ENCODE results near the gene BDP1. TPM values are rescaled to one million over a fixed set of nuclear protein-coding genes. Genes with fewer than 3 reads are reported as not detected.
"Not testable (repeated sequence)": the region's sequence is repeated elsewhere in the genome, so short reads cannot be mapped to it uniquely, and the experiment has no call there.

Gene BDP1, protein sequence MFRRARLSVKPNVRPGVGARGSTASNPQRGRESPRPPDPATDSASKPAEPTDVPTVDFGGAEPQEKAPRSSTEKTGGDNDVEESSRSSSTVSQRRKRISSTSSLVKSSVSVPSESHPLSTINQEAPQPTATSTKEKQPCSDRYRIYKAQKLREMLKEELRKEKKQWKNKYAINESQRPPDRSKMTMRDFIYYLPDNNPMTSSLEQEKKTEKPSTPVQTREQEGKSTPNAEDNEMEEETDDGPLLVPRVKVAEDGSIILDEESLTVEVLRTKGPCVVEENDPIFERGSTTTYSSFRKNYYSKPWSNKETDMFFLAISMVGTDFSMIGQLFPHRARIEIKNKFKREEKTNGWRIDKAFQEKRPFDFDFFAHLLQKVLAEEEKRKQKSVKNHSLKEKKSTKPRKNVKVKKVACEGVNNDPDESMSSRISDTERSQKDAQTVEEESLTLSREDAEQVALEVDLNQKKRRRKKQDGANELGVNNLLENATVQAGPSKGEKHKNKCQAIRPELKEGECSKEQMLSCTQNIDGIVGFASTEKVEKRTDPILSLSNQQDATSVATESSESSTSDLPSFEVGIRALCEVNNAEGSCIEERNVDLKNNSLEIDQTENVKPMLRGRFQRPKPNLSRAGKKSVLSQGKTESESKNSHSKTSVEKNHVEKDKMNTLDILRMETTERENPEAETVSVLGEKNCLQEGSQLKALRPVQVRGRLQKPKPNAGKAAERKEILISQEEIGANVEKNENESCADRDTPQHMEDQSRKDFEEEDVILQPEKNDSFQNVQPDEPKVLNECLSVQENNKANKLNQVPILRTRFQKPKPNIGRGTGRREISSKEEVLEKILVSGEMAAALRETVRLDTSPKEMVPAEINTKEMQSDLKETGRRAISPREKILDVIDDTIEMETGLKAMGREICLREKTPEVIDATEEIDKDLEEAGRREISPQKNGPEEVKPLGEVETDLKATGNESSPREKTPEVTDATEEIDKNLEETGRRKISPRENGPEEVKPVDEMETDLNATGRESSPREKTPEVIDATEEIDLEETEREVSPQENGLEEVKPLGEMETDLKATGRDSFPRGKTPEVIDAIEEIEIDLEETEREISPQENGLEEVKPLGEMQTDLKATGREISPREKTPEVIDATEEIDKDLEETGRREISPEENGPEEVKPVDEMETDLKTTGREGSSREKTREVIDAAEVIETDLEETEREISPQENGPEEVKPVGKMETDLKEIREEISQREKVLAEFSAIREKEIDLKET (N-terminal part only)
- total RNA-seq: 10 to 100 TPM; 37.0 to 38.3 (median 37.3) TPM

DNA sequence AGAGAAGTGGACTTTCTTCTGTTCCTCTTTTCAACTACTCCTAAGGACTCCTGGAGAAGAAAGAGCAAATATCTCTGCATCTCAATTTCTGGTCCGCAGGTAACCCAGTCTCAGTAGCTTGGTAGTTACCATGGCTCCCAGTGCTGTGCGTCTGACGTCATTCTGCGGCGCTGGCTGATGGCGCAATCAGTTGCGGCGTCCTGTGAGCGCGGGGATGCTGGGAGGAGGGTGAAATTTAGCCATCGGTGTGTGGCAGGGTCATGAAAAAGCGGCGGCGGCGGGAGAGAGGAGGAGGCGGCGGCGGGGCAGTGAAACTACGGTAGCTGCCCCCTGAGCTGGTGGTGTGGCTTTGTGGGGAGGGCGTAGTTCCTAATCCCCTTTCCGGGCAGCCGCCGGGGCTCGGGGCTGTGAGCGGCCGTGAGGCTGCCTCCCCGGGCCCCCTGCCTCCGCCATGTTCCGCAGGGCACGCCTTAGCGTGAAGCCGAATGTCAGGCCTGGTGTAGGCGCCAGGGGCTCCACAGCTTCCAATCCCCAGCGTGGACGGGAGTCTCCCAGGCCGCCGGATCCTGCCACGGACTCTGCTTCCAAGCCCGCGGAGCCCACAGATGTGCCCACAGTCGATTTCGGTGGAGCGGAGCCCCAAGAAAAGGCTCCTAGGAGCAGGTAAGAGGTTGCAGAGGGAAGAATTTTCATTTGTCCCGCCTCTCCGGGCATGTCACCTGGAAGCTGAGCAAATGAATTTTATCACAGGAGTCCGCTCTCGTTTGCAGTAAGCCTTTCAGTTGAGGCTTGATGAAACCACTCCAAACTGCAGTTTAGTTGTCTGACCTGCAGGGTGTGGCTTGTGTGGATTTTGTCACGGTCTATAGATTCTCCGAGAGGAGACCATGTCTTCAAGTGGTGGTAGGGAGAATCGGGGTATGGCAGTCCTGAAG lies at the start of gene BDP1:
BDP1 (plus strand) TSS at position 225 of the 935 bp plus-strand sequence; CDS start at position 452, 227 bp downstream.
- H3K4me3 Mint-ChIP-seq: peak within 1 kb of the TSS; percentile 96
- H3K27me3 Mint-ChIP-seq (ENCODE audit: low read depth): peaks cover 8% of the 10 kb centered on the region
- H3K4me1 Mint-ChIP-seq (ENCODE audit: low read depth): peaks cover 23% of the 10 kb centered on the region
- peak; percentile 98 for DNase-seq
- ATAC-seq: peak; percentile 91 to 95
- no peaks in the 10 kb centered on the region for H3K9me3 Mint-ChIP-seq
- peaks cover 11% of the 10 kb centered on the region for H3K36me3 Mint-ChIP-seq (ENCODE audit: insufficient read depth)

DNA sequence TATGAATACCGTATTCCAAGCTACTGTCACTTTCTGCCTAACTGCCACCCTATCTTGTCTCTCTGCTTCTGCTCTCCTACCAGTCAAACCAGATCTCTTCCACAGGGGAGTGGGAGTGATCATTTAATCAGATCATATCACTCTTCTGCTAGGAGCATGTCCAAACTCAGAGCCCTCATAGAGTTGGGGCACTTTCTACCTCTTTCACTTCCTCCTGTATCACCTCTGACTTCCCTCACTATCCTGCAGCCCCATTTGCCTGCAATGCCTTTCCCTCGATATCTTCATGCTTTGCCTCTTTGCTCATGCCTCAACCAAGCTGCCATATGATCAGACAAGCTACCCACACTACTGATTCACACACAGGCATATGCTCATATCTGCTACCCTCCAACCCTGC lies 45.4 kb upstream of the BDP1 start:
- ATAC-seq; H3K4me3 Mint-ChIP-seq; DNase-seq; H3K9me3 Mint-ChIP-seq; H3K4me1 Mint-ChIP-seq (ENCODE audit: low read depth); H3K36me3 Mint-ChIP-seq (ENCODE audit: insufficient read depth): not testable (repeated sequence)
- peaks cover 12% of the 10 kb centered on the region for H3K27me3 Mint-ChIP-seq (ENCODE audit: low read depth)

DNA sequence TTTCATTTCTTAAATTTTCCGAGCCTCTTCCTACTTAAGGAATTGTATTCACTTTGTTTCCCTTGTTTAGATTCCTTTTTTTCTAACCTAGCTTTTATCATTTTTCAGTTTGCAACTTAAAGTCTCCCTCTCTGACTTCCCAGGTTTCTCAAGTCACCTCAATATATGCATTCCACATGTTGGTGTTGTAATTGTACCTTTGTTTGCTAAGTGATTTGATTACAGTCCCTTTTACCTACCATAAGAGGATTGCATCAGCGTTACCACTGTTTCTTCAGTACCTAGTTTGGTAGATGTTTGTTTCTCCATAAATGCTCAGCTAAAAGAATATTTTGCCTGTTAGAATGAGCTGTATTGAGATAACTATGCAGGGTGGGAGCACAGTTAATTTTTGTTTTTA lies 39.8 kb upstream of the BDP1 start:
- not testable (repeated sequence) for DNase-seq; ATAC-seq; H3K9me3 Mint-ChIP-seq; H3K4me3 Mint-ChIP-seq; H3K36me3 Mint-ChIP-seq (ENCODE audit: insufficient read depth); H3K4me1 Mint-ChIP-seq (ENCODE audit: low read depth)
- peaks cover 24% of the 10 kb centered on the region for H3K27me3 Mint-ChIP-seq (ENCODE audit: low read depth)

DNA sequence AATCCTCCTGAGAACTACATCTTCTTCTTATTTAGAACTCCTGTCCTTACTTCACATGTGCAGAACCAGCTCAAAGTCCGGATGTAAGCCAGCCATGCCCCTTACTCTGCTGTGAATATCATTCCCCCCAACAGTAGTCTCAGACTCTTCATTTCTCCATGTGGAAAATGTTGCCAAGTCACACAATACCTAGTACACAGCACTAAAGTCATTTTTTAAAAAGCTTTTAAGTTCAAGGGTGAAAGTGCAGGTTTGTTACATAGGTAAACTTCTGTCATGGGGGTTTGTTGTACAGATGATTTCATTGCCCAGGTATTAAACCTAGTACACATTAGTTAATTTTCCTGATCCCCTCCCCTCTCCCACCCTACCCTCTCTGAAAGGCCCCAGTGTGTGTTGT lies 37.4 kb upstream of the BDP1 start:
- peaks cover 27% of the 10 kb centered on the region for H3K27me3 Mint-ChIP-seq (ENCODE audit: low read depth)
- DNase-seq; H3K9me3 Mint-ChIP-seq; ATAC-seq; H3K36me3 Mint-ChIP-seq (ENCODE audit: insufficient read depth); H3K4me3 Mint-ChIP-seq; H3K4me1 Mint-ChIP-seq (ENCODE audit: low read depth): not testable (repeated sequence)

DNA sequence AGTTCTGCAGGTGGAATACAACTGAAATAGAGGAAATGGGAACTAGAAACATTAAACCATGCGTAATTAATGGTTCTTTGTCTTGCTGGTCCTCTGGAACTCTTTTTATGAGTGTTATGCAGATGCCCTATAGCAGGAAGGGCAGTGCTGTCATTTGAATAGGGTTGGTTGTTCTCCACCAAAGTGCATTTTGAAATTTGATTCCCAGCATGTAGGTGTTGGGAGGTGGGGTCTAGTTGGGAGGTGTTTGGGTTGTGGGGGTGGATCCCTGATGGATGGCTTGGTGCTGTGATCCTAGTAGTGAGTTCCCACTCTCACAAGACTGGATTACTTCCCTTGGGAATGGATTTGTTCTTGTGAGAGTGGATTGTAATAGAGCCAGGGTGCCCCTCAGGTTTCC lies 34.2 kb upstream of the BDP1 start:
- not testable (repeated sequence) for H3K4me1 Mint-ChIP-seq (ENCODE audit: low read depth); H3K9me3 Mint-ChIP-seq; DNase-seq; H3K36me3 Mint-ChIP-seq (ENCODE audit: insufficient read depth); ATAC-seq; H3K4me3 Mint-ChIP-seq
- peaks cover 16% of the 10 kb centered on the region for H3K27me3 Mint-ChIP-seq (ENCODE audit: low read depth)

DNA sequence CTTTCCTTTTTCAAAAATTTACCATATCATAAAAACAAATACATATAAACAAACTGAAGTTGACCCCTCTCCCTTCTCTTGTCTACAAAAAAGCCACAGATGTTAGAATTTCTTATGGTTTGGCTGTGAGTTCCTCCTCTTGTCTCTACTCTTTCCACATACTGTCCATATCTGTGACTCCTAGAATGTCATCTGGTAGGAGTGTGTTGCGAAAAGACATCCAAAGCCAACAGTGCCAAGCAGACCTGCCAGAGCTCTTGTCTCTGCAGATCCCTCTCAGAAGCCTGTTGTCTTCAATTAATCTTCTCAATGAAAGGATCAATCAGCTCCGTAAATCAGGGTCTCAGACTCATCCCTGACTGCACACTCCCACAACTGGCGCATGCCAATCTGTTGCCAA lies 31.6 kb upstream of the BDP1 start:
- not testable (repeated sequence) for H3K27me3 Mint-ChIP-seq (ENCODE audit: low read depth); H3K4me1 Mint-ChIP-seq (ENCODE audit: low read depth); H3K36me3 Mint-ChIP-seq (ENCODE audit: insufficient read depth); H3K9me3 Mint-ChIP-seq; H3K4me3 Mint-ChIP-seq; DNase-seq; ATAC-seq

DNA sequence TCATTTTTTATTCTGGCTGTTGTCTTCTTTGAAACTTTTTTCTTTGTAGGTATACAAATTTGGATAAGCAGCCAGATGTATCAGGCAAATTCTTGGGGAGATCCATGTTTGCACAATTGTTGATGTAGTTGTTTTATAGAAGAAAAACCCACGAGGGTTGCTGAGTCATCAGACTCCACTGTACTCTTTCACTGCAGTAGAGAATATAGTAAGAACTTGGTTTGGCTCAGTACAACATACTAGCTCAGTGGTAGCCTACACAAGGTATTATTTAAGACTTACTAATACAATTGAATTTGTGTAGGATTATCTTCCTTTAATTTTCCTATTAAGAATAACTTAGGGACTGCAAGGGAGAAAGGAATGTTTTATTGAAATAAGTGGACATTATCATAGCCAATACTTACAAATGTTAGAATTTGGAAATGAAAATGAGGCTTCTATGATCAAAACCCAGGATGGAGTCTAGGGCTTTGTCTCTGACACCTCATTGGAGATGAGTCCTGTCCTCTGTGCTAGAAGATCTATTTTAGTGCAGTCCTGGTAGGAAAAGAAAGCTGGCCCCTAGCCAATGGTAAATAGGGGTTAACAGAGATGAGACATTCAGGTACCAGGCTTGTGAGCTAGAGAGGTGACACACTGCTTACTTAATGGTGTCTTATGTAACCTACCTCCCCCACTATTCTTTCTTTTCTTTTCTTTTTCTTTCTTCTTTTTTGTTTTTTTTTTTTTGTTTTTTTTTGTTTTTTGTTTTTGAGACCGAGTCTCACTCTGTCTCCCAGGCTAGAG lies 28.6 kb upstream of the BDP1 start:
- H3K4me1 Mint-ChIP-seq (ENCODE audit: low read depth); H3K27me3 Mint-ChIP-seq (ENCODE audit: low read depth); H3K9me3 Mint-ChIP-seq; H3K36me3 Mint-ChIP-seq (ENCODE audit: insufficient read depth); ATAC-seq; H3K4me3 Mint-ChIP-seq; DNase-seq: not testable (repeated sequence)

DNA sequence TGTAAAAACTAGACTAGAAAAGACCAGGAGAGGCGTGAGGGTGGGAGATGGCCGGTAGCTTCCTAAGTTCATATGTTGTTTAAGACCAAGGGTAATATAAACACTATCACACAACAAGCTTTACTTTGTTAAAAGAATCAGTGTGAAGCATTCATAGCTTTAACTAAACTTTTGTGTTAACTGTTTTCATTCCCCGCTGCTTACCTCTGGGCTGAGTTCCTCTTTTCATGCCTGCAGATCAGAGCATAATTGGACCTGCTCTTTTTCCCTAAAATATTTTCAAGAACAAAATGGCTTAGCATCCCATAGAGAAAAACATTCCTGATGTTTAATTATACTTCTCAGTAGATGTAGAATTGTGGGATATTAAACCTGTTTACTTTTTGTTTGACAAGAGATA lies 23.0 kb upstream of the BDP1 start:
- not testable (repeated sequence) for H3K4me1 Mint-ChIP-seq (ENCODE audit: low read depth); H3K4me3 Mint-ChIP-seq; H3K36me3 Mint-ChIP-seq (ENCODE audit: insufficient read depth); ATAC-seq; DNase-seq; H3K9me3 Mint-ChIP-seq
- H3K27me3 Mint-ChIP-seq (ENCODE audit: low read depth): peaks cover 20% of the 10 kb centered on the region

DNA sequence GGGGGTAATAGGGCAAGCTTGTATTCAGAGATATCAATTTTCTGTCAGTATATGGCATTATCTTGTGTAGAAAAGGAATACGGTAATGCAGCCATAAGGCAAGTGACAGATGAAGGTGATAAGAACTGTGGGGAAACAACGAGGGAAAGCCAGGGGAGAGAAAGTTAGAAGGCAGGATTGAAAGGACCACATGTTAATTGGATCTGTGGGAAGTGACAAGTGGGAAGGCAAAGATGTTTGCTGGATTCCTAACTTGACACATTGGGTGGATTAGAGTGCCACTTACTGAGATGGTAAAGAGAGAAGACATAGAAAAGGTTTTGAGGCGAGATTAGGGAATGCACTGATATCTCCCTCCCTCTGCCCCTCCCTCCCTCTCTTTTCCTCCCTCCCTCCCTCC lies 20.6 kb upstream of the BDP1 start:
- not testable (repeated sequence) for H3K4me3 Mint-ChIP-seq; H3K9me3 Mint-ChIP-seq; ATAC-seq; H3K4me1 Mint-ChIP-seq (ENCODE audit: low read depth); H3K36me3 Mint-ChIP-seq (ENCODE audit: insufficient read depth); DNase-seq
- H3K27me3 Mint-ChIP-seq (ENCODE audit: low read depth): peaks cover 20% of the 10 kb centered on the region

DNA sequence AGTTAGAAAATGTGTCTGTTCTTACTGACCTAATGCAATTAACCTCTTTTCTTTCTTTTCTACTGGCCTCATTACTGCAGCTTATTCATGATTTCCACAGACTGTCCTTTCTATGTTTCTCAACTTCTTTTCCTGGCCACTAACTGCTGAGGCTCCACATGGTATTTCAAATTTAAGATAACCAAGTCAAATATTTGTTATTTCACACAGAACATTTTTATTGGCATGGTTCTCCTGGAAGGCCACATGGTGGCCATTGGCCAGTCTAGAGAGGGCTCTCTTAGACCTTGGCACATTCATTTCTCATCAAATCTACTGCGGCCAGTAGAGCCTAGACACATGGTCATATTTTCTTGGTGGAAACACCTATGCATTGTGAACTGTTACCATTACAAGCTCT lies 13.9 kb upstream of the BDP1 start:
- not testable (repeated sequence) for H3K9me3 Mint-ChIP-seq; H3K36me3 Mint-ChIP-seq (ENCODE audit: insufficient read depth); H3K4me3 Mint-ChIP-seq; DNase-seq; H3K4me1 Mint-ChIP-seq (ENCODE audit: low read depth); ATAC-seq
- H3K27me3 Mint-ChIP-seq (ENCODE audit: low read depth): peaks cover 27% of the 10 kb centered on the region

DNA sequence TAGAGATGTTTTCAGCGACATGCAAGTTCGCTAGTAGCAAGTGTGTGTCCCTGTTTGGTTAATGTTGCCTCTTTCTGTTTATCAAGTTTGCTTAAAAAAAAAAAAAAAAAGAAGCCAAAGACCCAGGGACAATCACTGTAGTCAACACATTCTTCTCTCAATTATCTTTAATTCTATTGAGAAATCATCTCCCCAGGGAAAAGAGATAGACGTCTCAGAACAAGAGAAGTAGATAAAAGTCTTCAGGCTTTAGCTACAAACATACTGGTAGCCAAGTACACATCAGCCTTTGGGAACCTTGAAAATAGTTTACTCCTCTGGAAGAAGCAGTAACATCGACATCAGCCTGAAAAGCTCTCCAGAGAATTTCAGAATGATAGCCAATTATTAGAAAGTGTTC lies 11.6 kb upstream of the BDP1 start:
- H3K27me3 Mint-ChIP-seq (ENCODE audit: low read depth): peaks cover 29% of the 10 kb centered on the region
- not testable (repeated sequence) for ATAC-seq; H3K36me3 Mint-ChIP-seq (ENCODE audit: insufficient read depth); H3K4me3 Mint-ChIP-seq; H3K4me1 Mint-ChIP-seq (ENCODE audit: low read depth); H3K9me3 Mint-ChIP-seq; DNase-seq

DNA sequence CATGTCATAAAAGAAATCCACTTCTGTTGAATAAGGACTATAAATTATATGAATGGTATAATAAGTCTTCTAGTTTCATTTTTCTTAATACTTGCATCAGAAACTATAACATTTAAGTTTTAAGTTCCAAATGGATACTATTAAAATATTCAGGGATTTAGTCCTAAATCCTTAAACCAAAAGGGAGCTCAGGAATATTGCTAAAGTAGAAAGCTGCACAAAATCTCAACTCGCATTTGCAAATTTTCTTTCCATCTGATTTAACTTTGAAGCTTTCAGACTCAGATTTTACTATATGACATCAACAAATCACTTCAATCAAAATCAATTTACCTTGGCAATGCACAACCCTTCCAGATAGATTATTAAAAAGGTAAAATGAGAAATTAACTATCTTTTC lies 10.4 kb upstream of the BDP1 start:
- H3K9me3 Mint-ChIP-seq; DNase-seq; H3K36me3 Mint-ChIP-seq (ENCODE audit: insufficient read depth); H3K4me3 Mint-ChIP-seq; H3K4me1 Mint-ChIP-seq (ENCODE audit: low read depth); ATAC-seq: not testable (repeated sequence)
- peaks cover 31% of the 10 kb centered on the region for H3K27me3 Mint-ChIP-seq (ENCODE audit: low read depth)
